Suprapubic skin (tissue), 4 donors: ENCODE measurements around the gene FBXO46.

Experiments
- POLR2A ChIP-seq, 2 donors: fragments of 450-650 bp; IDR thresholded peaks; one replicate each; pipeline ENCODE4 v1.6.1; 2017; ENCODE audit warnings: antibody characterized with exemption in 2 of 2, mild to moderate bottlenecking in 2 of 2, moderate library complexity in 2 of 2
- POLR2AphosphoS5 ChIP-seq, 3 donors: sonication (generic); formaldehyde crosslinking; IDR thresholded peaks; one replicate each; pipeline ENCODE4 v1.6.1; 2017; ENCODE audit warnings: antibody characterized with exemption in 3 of 3
- TF ChIP-seq, protein P1 (sequence below), 2 donors: fragments of 200-600 bp in 1 of 2; fragments of 450-650 bp in 1 of 2; sonication (generic) in 1 of 2; IDR thresholded peaks; one replicate each; pipeline ENCODE4 v1.5.1; 2016 to 2019; ENCODE audit warnings: antibody characterized with exemption in 2 of 2, mild to moderate bottlenecking in 1 of 2, moderate library complexity in 1 of 2

DNA sequence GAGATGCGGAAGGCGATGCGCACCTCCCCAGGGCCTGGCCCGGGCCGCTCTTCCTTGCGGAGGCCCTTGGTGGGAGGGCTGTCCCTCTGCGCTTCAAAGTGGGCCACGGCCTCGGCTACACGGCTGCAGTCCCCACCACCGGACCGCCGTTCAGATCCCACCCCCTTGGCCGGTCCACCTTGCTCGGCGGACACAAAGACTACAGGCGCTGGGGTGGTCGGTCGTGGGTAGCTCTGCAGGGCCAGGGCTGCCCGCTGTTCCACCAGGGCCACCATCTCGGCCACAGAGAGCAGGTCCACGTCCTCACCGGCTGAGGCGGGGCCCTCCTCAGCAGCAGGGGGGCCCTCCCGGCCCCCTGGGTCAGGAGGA lies 18.0 kb downstream of the FBXO46 start:
- TF ChIP-seq POLR2A (IDR thresholded peaks at IDR 0.05) (no peak), POLR2AphosphoS5 (IDR thresholded peaks at IDR 0.05) (no peak)
- TF ChIP-seq, protein P1, sequence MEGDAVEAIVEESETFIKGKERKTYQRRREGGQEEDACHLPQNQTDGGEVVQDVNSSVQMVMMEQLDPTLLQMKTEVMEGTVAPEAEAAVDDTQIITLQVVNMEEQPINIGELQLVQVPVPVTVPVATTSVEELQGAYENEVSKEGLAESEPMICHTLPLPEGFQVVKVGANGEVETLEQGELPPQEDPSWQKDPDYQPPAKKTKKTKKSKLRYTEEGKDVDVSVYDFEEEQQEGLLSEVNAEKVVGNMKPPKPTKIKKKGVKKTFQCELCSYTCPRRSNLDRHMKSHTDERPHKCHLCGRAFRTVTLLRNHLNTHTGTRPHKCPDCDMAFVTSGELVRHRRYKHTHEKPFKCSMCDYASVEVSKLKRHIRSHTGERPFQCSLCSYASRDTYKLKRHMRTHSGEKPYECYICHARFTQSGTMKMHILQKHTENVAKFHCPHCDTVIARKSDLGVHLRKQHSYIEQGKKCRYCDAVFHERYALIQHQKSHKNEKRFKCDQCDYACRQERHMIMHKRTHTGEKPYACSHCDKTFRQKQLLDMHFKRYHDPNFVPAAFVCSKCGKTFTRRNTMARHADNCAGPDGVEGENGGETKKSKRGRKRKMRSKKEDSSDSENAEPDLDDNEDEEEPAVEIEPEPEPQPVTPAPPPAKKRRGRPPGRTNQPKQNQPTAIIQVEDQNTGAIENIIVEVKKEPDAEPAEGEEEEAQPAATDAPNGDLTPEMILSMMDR (IDR thresholded peaks at IDR 0.05) = no peak
